ENCODE data around the gene MIDN.

- TF ChIP-seq CTCF (IDR thresholded peaks at IDR 0.05) (no peak), POLR2AphosphoS5 (IDR thresholded peaks at IDR 0.05; ENCODE audit: insufficient read depth in 1 of 2, low read depth in 1 of 2) (no peak)
These were observed 44.2 kb downstream of the MIDN start for GRCh38 chr19:1292419-1293151.

Data from vagina (tissue), 2 donors.